Thoracic aorta (tissue), 2 donors: ENCODE results near the gene SEBOX. TPM values are rescaled to one million over a fixed set of nuclear protein-coding genes. Genes with fewer than 3 reads are reported as not detected.

ENCODE experiments used
- ATAC-seq: fragments of 150-250 bp; one replicate; pipeline ENCODE4 v1.8.0; 2017; ENCODE audit warnings: low read depth; ENCODE audit not compliant: insufficient number of reproducible peaks, low FRiP score
- DNase-seq: peaks from one replicate; pipeline ENCODE4 v3.0.0-alpha.2; 2020; ENCODE audit warnings: low spot score
- H3K27ac ChIP-seq, 2 donors: fragments of 200-600 bp; sonication (generic); 1 replicate in 1 of 2; 2 replicates in 1 of 2; pipeline ENCODE4 v1.5.1; 2016; ENCODE audit warnings: mild to moderate bottlenecking in 2 of 2, moderate library complexity in 2 of 2
- H3K27me3 ChIP-seq: fragments of 200-600 bp; sonication (generic); replicated peaks from 2 replicates; pipeline ENCODE4 v1.6.0; 2016; ENCODE audit warnings: mild to moderate bottlenecking; ENCODE audit not compliant: insufficient read depth
- H3K36me3 ChIP-seq: fragments of 200-600 bp; sonication (generic); one replicate; pipeline ENCODE4 v1.5.1; 2016
- H3K4me1 ChIP-seq, 2 donors: fragments of 200-600 bp; sonication (generic); 1 replicate in 1 of 2; 2 replicates in 1 of 2; pipeline versions ENCODE4 v1.5.1 to v1.6.0; 2016; ENCODE audit warnings: low read depth in 2 of 2, mild to moderate bottlenecking in 1 of 2; ENCODE audit not compliant: control insufficient read depth in 1 of 2
- H3K4me3 ChIP-seq: fragments of 200-600 bp; sonication (generic); 2 replicates; pipeline ENCODE4 v1.5.1; 2016; ENCODE audit warnings: mild to moderate bottlenecking
- H3K9me3 ChIP-seq: fragments of 200-600 bp; sonication (generic); 2 replicates; pipeline ENCODE4 v1.5.1; 2016
- total RNA-seq, 2 donors: library from RNA; depleted of rRNA; stranded (reverse); fragments of >200 nt; gene quantifications; one replicate each; pipeline versions ENCODE4 v1.1.0 to v1.2.3, GENCODE V29; 2016
- TF ChIP-seq, protein P1 (sequence below): fragments of 200-600 bp; sonication (generic); IDR thresholded peaks from one replicate; pipeline ENCODE4 v1.5.1; 2019; ENCODE audit warnings: antibody characterized with exemption

The SEBOX gene
- total RNA-seq, 2 donors from 2014 or later: not detected

DNA sequence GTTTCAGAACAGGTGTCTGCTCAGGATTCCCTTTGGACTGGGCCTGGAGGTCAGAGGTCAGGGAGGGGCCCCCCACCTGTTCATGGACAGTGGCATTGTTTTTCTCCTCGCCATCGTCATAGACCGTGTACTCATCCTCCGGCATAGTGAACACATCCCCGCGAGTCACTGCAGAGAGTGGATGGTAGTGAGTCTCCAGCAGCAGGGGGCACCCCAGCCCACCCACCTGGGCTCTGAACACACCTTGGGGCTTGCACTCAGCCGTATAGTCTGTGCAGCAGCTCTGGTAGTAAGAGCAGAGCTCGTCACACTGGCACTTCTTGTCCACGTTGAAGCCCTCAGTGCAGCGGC, 4.7 kb upstream of the SEBOX start:
- ATAC-seq: no peak
- Histone ChIP-seq H3K36me3 (no peaks in the 10 kb centered on the region), H3K9me3 (no peaks in the 10 kb centered on the region), H3K27ac (peak overlapping the region in 1 of 2 donors; percentile 70), H3K4me1 (peaks cover 11 to 28% of the 10 kb centered on the region in 2 donors), H3K4me3 (no peak overlapping the region), H3K27me3 (no peaks in the 10 kb centered on the region)
- no peak for DNase-seq
- TF ChIP-seq, protein P1, sequence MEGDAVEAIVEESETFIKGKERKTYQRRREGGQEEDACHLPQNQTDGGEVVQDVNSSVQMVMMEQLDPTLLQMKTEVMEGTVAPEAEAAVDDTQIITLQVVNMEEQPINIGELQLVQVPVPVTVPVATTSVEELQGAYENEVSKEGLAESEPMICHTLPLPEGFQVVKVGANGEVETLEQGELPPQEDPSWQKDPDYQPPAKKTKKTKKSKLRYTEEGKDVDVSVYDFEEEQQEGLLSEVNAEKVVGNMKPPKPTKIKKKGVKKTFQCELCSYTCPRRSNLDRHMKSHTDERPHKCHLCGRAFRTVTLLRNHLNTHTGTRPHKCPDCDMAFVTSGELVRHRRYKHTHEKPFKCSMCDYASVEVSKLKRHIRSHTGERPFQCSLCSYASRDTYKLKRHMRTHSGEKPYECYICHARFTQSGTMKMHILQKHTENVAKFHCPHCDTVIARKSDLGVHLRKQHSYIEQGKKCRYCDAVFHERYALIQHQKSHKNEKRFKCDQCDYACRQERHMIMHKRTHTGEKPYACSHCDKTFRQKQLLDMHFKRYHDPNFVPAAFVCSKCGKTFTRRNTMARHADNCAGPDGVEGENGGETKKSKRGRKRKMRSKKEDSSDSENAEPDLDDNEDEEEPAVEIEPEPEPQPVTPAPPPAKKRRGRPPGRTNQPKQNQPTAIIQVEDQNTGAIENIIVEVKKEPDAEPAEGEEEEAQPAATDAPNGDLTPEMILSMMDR: no peak

DNA sequence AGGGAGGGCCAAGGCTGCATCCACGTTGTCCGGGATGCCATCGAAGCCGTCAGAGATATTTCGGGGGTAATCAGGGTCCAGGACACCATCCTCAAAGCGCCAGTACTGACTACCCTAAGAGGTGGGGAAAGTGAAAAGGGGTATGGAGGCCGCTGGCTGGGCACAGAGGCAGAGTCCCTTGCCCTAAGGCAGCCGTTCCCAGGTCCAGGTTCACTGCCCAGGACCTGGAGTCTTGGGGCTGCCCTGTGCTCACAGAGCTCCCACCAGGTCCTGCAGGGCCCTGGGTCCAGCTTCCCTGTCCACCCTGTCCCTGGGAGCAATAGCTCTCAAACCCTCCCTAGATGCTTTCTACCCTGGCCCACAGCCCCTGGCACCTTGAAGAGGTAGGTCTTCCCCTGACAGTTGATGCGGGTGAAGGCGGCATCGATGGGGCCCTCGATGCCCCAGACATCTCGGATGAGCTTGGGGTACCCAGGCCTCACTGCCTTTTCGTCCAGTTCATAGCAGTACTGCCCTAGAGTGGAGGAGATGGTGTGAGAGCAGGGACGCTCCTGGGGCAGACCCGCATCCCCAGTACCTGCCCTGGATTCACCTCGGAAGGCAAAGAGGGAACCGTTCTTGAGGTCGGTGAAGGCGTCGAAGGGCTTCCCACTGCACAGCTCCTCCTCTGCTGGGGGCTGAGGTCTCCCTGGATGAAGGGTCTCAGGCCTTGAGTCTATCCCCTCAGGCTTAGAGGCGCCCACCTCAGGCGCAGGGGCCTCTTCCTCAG, 4.1 kb upstream of the SEBOX start:
- Histone ChIP-seq H3K36me3 (peaks cover 3% of the 10 kb centered on the region), H3K9me3 (no peaks in the 10 kb centered on the region), H3K4me1 (peaks cover 11 to 28% of the 10 kb centered on the region in 2 donors), H3K4me3 (no peak overlapping the region), H3K27ac (no peak overlapping the region), H3K27me3 (no peaks in the 10 kb centered on the region)
- ATAC-seq: no peak
- no peak for DNase-seq
- TF ChIP-seq, protein P1: no peak

DNA sequence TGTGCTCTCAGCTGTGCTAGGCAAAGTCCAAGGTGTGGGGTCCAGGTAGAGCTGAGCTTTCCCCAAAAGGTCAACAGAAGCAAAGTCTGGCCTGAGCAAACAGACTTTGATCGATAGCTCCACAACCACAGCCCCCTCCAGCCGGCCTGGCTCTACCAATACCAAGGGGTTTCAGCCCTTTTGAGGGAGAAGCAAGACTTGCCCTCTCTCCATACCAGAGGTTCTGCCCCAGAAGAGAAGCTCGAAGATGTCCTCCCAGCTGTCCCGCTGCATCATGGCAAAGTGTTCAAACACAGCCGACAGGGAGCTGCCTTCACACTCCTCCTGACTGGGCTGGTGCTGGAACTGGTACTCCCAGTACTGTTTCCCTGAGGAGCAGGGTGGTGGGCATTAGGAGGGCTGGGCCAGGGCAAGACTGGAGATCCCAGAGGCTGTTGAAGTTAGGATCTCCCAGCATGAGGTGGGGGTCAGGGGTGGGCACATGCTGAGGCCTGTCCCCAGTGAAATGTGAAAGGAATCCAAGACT, 3.4 kb upstream of the SEBOX start:
- H3K27ac ChIP-seq: no peak overlapping the region
- peaks cover 9 to 26% of the 10 kb centered on the region in 2 donors for H3K4me1 ChIP-seq
- no peaks in the 10 kb centered on the region for H3K27me3 ChIP-seq
- TF ChIP-seq, protein P1: no peak
- H3K4me3 ChIP-seq: no peak overlapping the region
- DNase-seq (no peak), ATAC-seq (no peak)
- H3K9me3 ChIP-seq: no peaks in the 10 kb centered on the region
- peaks cover 10% of the 10 kb centered on the region for H3K36me3 ChIP-seq

DNA sequence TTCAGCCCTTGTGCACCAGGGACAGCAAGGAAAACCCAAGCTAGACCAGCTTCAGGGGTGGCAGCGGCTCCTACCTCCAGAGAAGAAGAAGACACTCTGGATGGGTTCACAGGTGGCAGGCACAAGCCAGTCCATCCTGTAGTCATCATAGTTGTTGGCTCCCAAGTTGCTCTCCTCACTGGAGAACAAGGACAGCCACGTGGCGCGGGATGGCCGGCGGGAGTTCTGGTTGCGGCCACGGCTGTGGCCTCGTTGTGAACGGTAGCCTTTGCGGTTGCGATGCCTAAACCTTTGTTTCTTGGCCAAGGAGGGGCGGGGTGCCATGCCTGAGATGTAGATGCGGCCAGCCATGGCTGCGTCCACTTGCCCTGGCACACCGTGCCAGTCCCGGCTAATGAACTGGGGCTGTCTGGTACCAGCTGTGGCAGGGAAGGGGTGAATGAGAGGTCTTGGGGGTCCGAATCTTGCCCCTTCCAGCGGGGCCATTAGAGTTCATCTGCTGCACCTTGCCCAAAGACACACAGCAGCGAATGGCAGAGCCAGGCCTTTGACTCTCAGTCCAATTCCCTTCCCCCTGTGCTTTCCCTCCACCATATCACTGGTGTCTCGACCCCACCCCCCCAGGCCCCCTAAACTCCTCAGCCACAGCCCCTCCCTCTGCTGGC, 2.8 kb upstream of the SEBOX start:
- Histone ChIP-seq H3K36me3 (peaks cover 16% of the 10 kb centered on the region), H3K9me3 (no peaks in the 10 kb centered on the region), H3K4me1 (peaks cover 3 to 20% of the 10 kb centered on the region in 2 donors), H3K27me3 (no peaks in the 10 kb centered on the region), H3K27ac (no peak overlapping the region), H3K4me3 (no peak overlapping the region)
- DNase-seq (no peak), ATAC-seq (no peak)
- TF ChIP-seq, protein P1: no peak

DNA sequence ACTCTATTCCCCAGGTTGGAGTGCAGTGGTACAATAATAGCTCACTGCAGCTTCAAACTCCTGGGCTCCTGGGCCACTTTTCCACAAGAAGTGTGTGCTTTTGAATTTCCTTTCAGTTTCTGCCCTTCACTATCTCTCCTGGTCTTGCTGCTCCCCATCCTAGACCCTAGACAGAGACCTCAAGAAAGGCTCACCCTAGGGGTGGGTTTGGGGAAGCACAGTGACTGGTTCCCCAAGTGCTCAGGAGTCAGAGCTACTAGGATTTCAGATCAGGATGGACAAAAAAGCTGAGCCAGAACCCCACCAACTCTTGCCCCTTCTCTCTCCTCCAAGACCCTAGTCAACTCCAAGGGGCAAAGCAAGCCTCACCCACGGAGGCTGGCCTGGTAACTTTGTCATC, 1.6 kb upstream of the SEBOX start:
- TF ChIP-seq, protein P1: no peak
- no peak for ATAC-seq
- peaks cover 27% of the 10 kb centered on the region for H3K36me3 ChIP-seq
- no peak overlapping the region for H3K4me3 ChIP-seq
- H3K27ac ChIP-seq: no peak overlapping the region
- DNase-seq: no peak
- H3K9me3 ChIP-seq: no peaks in the 10 kb centered on the region
- H3K27me3 ChIP-seq: no peaks in the 10 kb centered on the region
- peaks cover 0 to 14% of the 10 kb centered on the region in 2 donors for H3K4me1 ChIP-seq
